HG02943 (cell line): ENCODE data around the gene IQCH.
"Not testable (repeated sequence)": the region's sequence is repeated elsewhere in the genome, so short reads cannot be mapped to it uniquely, and the experiment has no call there.

Source experiments
- ATAC-seq: cut with Tn5 transposase; IDR thresholded peaks from one replicate; pipeline ENCODE4 v1.9.1; 2021; ENCODE audit warnings: mild to moderate bottlenecking, low read depth, moderate library complexity; ENCODE audit not compliant: unreplicated experiment

The IQCH gene

GRCh38 chr15:67244971-67245478 is 9.6 kb upstream of the IQCH start:
- no peak for ATAC-seq

- ATAC-seq: not testable (repeated sequence)
These were observed 8.0 kb upstream of the IQCH start for GRCh38 chr15:67246606-67247005.

GRCh38 chr15:67248011-67248505 is 6.5 kb upstream of the IQCH start:
- ATAC-seq: no peak

- no peak for ATAC-seq
These were observed 4.8 kb upstream of the IQCH start for GRCh38 chr15:67249830-67250229.

GRCh38 chr15:67251318-67251717 is 3.3 kb upstream of the IQCH start:
- no peak for ATAC-seq

GRCh38 chr15:67253101-67253500 is 1.5 kb upstream of the IQCH start:
- no peak for ATAC-seq

- ATAC-seq: no peak
These were observed 893 bp upstream of the IQCH start for GRCh38 chr15:67253549-67254237.

- no peak for ATAC-seq
These were observed 1.5 kb downstream of the IQCH start for GRCh38 chr15:67256051-67256450.

GRCh38 chr15:67258412-67258811 is 3.8 kb downstream of the IQCH start:
- ATAC-seq: not testable (repeated sequence)

GRCh38 chr15:67259379-67259778 is 4.8 kb downstream of the IQCH start:
- ATAC-seq: no peak

- no peak for ATAC-seq
These were observed 5.2 kb downstream of the IQCH start for GRCh38 chr15:67259806-67260205.

- no peak for ATAC-seq
These were observed 12.3 kb downstream of the IQCH start for GRCh38 chr15:67266870-67267269.

GRCh38 chr15:67267440-67267839 is 12.9 kb downstream of the IQCH start:
- ATAC-seq: no peak

GRCh38 chr15:67267951-67268941 is 13.7 kb downstream of the IQCH start:
- ATAC-seq: no peak

- ATAC-seq: no peak
These were observed 19.6 kb downstream of the IQCH start for GRCh38 chr15:67274236-67274635.

- ATAC-seq: no peak
These were observed 22.1 kb downstream of the IQCH start for GRCh38 chr15:67276666-67277065.

GRCh38 chr15:67280217-67280616 is 25.6 kb downstream of the IQCH start:
- ATAC-seq: no peak

GRCh38 chr15:67281714-67282113 is 27.1 kb downstream of the IQCH start:
- ATAC-seq: no peak

GRCh38 chr15:67285625-67286024 is 31.0 kb downstream of the IQCH start:
- not testable (repeated sequence) for ATAC-seq

- ATAC-seq: not testable (repeated sequence)
These were observed 31.8 kb downstream of the IQCH start for GRCh38 chr15:67286400-67286799.

- no peak for ATAC-seq
These were observed 35.7 kb downstream of the IQCH start for GRCh38 chr15:67290319-67290718.
